ENCODE data around the gene SLC4A8. TPM values are rescaled to one million over a fixed set of nuclear protein-coding genes. Genes with fewer than 3 reads are reported as not detected.

Gene SLC4A8
- total RNA-seq, 4 donors from 2014 or later, result 0.05 TPM; not detected in 3

DNA sequence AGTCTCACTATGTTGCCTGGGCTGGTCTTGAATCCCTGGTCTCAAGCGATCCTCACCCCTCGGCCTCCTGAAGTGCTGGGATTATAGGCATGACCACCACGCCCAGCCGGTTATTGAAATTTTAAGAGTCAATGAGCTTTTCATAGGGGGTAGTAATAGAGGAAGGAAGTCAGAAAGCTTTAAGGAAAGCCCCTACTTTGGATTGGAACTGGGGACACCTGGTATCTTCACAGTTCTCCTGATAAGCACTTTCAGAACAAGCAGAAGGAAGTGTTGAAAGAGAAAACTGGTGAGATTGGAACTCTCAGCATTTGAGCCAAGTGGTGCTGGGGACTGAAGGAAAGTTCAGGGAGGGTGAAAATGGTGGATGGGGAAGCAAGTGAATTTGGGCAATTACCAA is 5.1 kb downstream of the SLC4A8 start:
- Histone ChIP-seq H3K4me3 (no peak overlapping the region), H3K36me3 (no peaks in the 10 kb centered on the region), H3K27me3 (peaks cover 24 to 30% (median 24%) of the 10 kb centered on the region in 3 donors), H3K27ac (no peak overlapping the region), H3K4me1 (peaks cover 0 to 3% of the 10 kb centered on the region in 2 donors), H3K9me3 (no peaks in the 10 kb centered on the region)
- TF ChIP-seq, protein P1, sequence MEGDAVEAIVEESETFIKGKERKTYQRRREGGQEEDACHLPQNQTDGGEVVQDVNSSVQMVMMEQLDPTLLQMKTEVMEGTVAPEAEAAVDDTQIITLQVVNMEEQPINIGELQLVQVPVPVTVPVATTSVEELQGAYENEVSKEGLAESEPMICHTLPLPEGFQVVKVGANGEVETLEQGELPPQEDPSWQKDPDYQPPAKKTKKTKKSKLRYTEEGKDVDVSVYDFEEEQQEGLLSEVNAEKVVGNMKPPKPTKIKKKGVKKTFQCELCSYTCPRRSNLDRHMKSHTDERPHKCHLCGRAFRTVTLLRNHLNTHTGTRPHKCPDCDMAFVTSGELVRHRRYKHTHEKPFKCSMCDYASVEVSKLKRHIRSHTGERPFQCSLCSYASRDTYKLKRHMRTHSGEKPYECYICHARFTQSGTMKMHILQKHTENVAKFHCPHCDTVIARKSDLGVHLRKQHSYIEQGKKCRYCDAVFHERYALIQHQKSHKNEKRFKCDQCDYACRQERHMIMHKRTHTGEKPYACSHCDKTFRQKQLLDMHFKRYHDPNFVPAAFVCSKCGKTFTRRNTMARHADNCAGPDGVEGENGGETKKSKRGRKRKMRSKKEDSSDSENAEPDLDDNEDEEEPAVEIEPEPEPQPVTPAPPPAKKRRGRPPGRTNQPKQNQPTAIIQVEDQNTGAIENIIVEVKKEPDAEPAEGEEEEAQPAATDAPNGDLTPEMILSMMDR (IDR thresholded peaks at IDR 0.05 in 4 of 5, conservative IDR thresholded peaks at IDR 0.05 in 1 of 5), result no peak
- TF ChIP-seq POLR2A (IDR thresholded peaks at IDR 0.05), result no peak
- in situ Hi-C loops (cut with MboI; ENCODE audit: low sequenced_read_pairs in 4 of 4), result loop anchor here in 1 of 4 donors (25.0 kb wide), 1 partner anchor 383 kb away; a partner anchor contains a TSS
- DNase-seq (no peak), ATAC-seq (no peak)
- intact Hi-C loops (cut with DNase I; ENCODE audit: low total_unique reads), result loop anchor here (10.0 kb wide), 1 partner anchor 395 kb away; no protein-coding TSS in a partner anchor

- H3K36me3 ChIP-seq, result no peaks in the 10 kb centered on the region
- in situ Hi-C loops (cut with MboI; ENCODE audit: low sequenced_read_pairs in 4 of 4) (loop anchor here in 1 of 4 donors (25.0 kb wide), 1 partner anchor 382 kb away; a partner anchor contains a TSS), intact Hi-C loops (cut with DNase I; ENCODE audit: low total_unique reads) (no loop called here)
- TF ChIP-seq, protein P1 (IDR thresholded peaks at IDR 0.05 in 4 of 5, conservative IDR thresholded peaks at IDR 0.05 in 1 of 5), result no peak
- TF ChIP-seq POLR2A (IDR thresholded peaks at IDR 0.05), result no peak
- no peak overlapping the region for H3K27ac ChIP-seq
- H3K27me3 ChIP-seq, result peaks cover 17 to 25% (median 18%) of the 10 kb centered on the region in 3 donors
- no peak overlapping the region for H3K4me3 ChIP-seq
- H3K9me3 ChIP-seq, result no peaks in the 10 kb centered on the region
- ATAC-seq (no peak), DNase-seq (no peak)
- H3K4me1 ChIP-seq, result no peaks in the 10 kb centered on the region
Measured at GRCh38 chr12:51430196-51430895, 5.7 kb downstream of the SLC4A8 start.

DNA sequence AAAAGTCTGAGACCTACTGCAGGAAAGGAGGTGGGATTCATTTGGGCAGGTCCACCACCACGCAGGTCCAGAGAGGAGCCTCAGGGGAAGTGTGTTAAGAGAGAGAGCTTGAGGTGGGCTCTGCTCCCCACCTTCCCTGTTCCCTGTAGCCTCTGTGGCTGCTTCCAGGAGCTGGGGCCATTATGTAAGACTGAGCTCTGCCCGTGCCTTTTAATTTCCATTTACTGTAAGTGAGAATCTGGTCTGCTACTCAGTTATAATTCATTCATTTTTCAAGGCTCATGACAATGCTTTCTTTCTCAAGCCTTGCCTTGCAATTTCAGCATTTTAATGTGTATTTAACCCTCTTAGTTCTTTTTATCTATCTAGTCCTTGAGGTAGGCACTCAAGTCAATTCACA is 8.3 kb downstream of the SLC4A8 start:
- DNase-seq (no peak), ATAC-seq (no peak)
- H3K9me3 ChIP-seq, result no peaks in the 10 kb centered on the region
- H3K27ac ChIP-seq, result no peak overlapping the region
- intact Hi-C loops (cut with DNase I; ENCODE audit: low total_unique reads) (no loop called here), in situ Hi-C loops (cut with MboI; ENCODE audit: low sequenced_read_pairs in 4 of 4) (loop anchor here in 1 of 4 donors (25.0 kb wide), 1 partner anchor 379 kb away; a partner anchor contains a TSS)
- H3K4me1 ChIP-seq, result no peaks in the 10 kb centered on the region
- TF ChIP-seq, protein P1 (IDR thresholded peaks at IDR 0.05 in 4 of 5, conservative IDR thresholded peaks at IDR 0.05 in 1 of 5), result no peak
- no peaks in the 10 kb centered on the region for H3K36me3 ChIP-seq
- peaks cover 1 to 7% (median 7%) of the 10 kb centered on the region in 3 donors for H3K27me3 ChIP-seq
- H3K4me3 ChIP-seq, result no peak overlapping the region

GRCh38 chr12:51434305-51434704 is 9.7 kb downstream of the SLC4A8 start:
- TF ChIP-seq POLR2A (IDR thresholded peaks at IDR 0.05), result no peak
- TF ChIP-seq, protein P1 (IDR thresholded peaks at IDR 0.05 in 4 of 5, conservative IDR thresholded peaks at IDR 0.05 in 1 of 5), result no peak
- DNase-seq (no peak), ATAC-seq (no peak)
- H3K27me3 ChIP-seq, result peaks cover 0 to 7% (median 7%) of the 10 kb centered on the region in 3 donors
- no peaks in the 10 kb centered on the region for H3K9me3 ChIP-seq
- no peaks in the 10 kb centered on the region for H3K4me1 ChIP-seq
- no peaks in the 10 kb centered on the region for H3K36me3 ChIP-seq
- H3K4me3 ChIP-seq, result no peak overlapping the region
- intact Hi-C loops (cut with DNase I; ENCODE audit: low total_unique reads) (no loop called here), in situ Hi-C loops (cut with MboI; ENCODE audit: low sequenced_read_pairs in 4 of 4) (loop anchor here in 1 of 4 donors (25.0 kb wide), 1 partner anchor 378 kb away; a partner anchor contains a TSS)
- no peak overlapping the region for H3K27ac ChIP-seq
